Hepatic stellate cell (primary cell): ENCODE data around the gene SAMD14.

Experiments
- DNase-seq: peaks from one replicate; pipeline ENCODE4 v3.0.0; 2011; ENCODE audit warnings: low spot score

The SAMD14 gene

GRCh38 chr17:50165066-50165465, 35.1 kb upstream of the SAMD14 start:
- no peak for DNase-seq

- no peak for DNase-seq
Measured at GRCh38 chr17:50164697-50164988, 34.7 kb upstream of the SAMD14 start.

GRCh38 chr17:50163843-50164696, 34.1 kb upstream of the SAMD14 start:
- no peak for DNase-seq

GRCh38 chr17:50162466-50163254, 32.7 kb upstream of the SAMD14 start:
- no peak for DNase-seq

- no peak for DNase-seq
Measured at GRCh38 chr17:50161911-50162288, 31.9 kb upstream of the SAMD14 start.

- DNase-seq = peak; percentile 100
Measured at GRCh38 chr17:50161023-50161910, 31.3 kb upstream of the SAMD14 start.

GRCh38 chr17:50157891-50158290, 27.9 kb upstream of the SAMD14 start:
- DNase-seq = no peak

- peak; percentile 78 for DNase-seq
Measured at GRCh38 chr17:50155115-50155819, 25.3 kb upstream of the SAMD14 start.

GRCh38 chr17:50154604-50155003, 24.6 kb upstream of the SAMD14 start:
- no peak for DNase-seq

GRCh38 chr17:50153650-50154575, 24.0 kb upstream of the SAMD14 start:
- DNase-seq = no peak

GRCh38 chr17:50152736-50153135, 22.8 kb upstream of the SAMD14 start:
- no peak for DNase-seq

- peak; percentile 94 for DNase-seq
Measured at GRCh38 chr17:50151937-50152547, 22.1 kb upstream of the SAMD14 start.

GRCh38 chr17:50151041-50151936, 21.3 kb upstream of the SAMD14 start:
- peak; percentile 95 for DNase-seq

GRCh38 chr17:50150354-50151040, 20.5 kb upstream of the SAMD14 start, which contains the start of gene PPP1R9B:
TSS of gene PPP1R9B (minus strand) at chr17:50150677. CDS start at chr17:50150513, 164 bp downstream.
- DNase-seq = no peak

GRCh38 chr17:50149417-50150353, 19.7 kb upstream of the SAMD14 start:
- DNase-seq = no peak

- DNase-seq = no peak
Measured at GRCh38 chr17:50149091-50149416, 19.1 kb upstream of the SAMD14 start.
